RWPE1 (cell line): ENCODE results near the gene ZNF195.
"Not testable (repeated sequence)": the region's sequence is repeated elsewhere in the genome, so short reads cannot be mapped to it uniquely, and the experiment has no call there.

ENCODE experiments used
- CTCF ChIA-PET: fragments of 350-600 bp; sonication (Branson Sonifier 250); formaldehyde crosslinking; extraction: SDS; loops from one replicate; lab custom pipeline; 2021; lab: Yijun Ruan, JAX
- POLR2A ChIA-PET: fragments of 400-600 bp; formaldehyde crosslinking; extraction: SDS; loops from one replicate; lab custom pipeline; 2020; ENCODE audit warnings: antibody characterized with exemption; ENCODE audit not compliant: low non-redundant PET; lab: Yijun Ruan, JAX
- DNase-seq: peaks from one replicate; pipeline ENCODE4 v3.0.0; 2012; ENCODE audit warnings: low spot score
- H3K27ac ChIP-seq: fragments of 450-650 bp; 2 replicates; pipeline ENCODE4 v1.5.1; 2017
- TF ChIP-seq, protein P1 (sequence below): fragments of 450-650 bp; conservative IDR thresholded peaks from 2 replicates; pipeline ENCODE4 v1.5.1; 2017; ENCODE audit warnings: low read depth, mild to moderate bottlenecking

Gene ZNF195

DNA sequence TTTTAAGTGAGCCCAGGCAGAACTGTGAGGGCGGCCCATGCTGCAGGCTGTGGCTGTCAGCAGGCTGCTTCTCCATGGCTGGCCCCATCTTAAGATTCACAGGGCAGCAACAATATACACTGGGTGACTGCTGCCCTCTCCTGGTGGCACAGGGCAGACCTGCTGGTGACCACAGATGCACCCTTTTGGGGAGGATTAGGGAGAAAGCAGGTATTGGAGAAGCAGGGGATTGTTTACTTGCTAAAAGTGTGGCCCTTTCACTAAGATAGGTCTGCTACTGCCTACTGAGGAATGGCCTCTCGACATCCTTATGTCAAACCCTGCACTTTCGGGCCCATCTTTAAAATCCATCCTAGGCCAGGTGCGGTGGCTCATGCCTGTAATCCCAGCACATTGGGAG lies 38.1 kb upstream of the ZNF195 start:
- POLR2A ChIA-PET, DNase-seq, H3K27ac ChIP-seq, CTCF ChIA-PET: not testable (repeated sequence)
- TF ChIP-seq, protein P1, sequence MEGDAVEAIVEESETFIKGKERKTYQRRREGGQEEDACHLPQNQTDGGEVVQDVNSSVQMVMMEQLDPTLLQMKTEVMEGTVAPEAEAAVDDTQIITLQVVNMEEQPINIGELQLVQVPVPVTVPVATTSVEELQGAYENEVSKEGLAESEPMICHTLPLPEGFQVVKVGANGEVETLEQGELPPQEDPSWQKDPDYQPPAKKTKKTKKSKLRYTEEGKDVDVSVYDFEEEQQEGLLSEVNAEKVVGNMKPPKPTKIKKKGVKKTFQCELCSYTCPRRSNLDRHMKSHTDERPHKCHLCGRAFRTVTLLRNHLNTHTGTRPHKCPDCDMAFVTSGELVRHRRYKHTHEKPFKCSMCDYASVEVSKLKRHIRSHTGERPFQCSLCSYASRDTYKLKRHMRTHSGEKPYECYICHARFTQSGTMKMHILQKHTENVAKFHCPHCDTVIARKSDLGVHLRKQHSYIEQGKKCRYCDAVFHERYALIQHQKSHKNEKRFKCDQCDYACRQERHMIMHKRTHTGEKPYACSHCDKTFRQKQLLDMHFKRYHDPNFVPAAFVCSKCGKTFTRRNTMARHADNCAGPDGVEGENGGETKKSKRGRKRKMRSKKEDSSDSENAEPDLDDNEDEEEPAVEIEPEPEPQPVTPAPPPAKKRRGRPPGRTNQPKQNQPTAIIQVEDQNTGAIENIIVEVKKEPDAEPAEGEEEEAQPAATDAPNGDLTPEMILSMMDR, result peak; percentile 52

DNA sequence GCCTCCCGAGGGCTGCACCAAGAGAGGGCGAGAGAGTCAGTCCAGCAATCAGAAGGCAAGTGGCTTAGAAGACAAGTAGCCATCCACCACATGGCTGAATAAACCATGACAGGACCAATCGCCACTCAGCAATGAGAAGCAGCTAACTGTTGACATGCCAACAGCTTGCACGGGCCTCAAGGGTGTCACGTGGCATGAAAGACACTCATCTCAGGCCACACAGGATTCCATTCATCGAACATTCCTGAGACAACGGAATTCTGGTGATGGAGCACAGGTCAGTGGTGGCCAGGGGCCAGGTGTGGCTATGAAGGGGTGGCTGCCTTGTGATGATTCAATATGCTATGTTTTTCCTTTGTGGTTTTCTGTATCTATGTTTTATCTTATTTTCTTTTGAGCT lies 36.4 kb upstream of the ZNF195 start:
- H3K27ac ChIP-seq, CTCF ChIA-PET, POLR2A ChIA-PET, DNase-seq: not testable (repeated sequence)

DNA sequence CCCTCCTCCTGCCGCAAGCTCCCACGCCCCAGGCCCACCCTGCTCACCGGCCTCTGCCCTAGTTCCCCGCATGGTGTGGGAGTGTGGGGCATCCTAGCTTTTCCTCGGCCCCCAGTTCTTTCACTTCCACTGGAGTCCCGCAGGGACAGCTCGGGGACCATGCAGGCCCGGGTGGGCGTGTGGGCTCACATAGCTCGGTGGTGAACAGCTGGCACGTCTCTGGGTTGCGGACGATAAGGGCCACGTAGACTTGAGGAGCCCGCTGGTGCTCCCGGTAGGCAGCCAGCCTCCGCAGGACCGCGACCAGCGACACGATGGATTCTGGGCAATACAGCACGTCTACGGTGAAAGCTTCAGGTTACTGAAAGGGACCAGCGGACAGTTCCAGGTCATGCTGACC lies 34.7 kb upstream of the ZNF195 start:
- DNase-seq, POLR2A ChIA-PET: not testable (repeated sequence)
- CTCF ChIA-PET, result interaction anchor here (0.7 kb wide), 1 partner anchor 200 kb away, joined by 4 read pairs; no protein-coding TSS in a partner anchor

DNA sequence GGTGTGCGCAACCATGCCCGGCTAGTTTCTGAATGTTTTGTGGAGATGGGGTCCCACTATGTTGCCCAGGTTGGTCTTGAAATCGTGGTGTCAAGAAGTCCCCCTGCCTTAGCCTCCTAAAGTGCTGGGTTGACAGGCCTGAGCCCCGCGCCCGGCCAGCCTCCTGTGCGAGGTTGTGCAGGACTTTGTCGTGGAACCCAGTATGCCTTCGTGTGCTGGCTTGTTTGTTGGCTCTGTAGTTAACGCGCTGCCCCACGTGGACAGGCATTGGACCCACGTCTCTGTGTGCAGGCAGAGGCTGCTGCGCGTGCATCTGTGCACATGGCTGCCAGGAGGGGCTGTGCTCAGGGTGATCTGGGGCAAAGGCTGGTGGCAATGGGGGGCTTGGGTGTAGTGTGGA lies 33.9 kb upstream of the ZNF195 start:
- TF ChIP-seq, protein P1, result no peak
- no peak for DNase-seq
- POLR2A ChIA-PET, result no interaction called here
- CTCF ChIA-PET, result interaction anchor here (0.7 kb wide), 1 partner anchor 199 kb away, joined by 4 read pairs; no protein-coding TSS in a partner anchor
- no peak overlapping the region for H3K27ac ChIP-seq

More for the DNA sequence above, 34.7 kb upstream of the ZNF195 start:
- not testable (repeated sequence) for H3K27ac ChIP-seq

DNA sequence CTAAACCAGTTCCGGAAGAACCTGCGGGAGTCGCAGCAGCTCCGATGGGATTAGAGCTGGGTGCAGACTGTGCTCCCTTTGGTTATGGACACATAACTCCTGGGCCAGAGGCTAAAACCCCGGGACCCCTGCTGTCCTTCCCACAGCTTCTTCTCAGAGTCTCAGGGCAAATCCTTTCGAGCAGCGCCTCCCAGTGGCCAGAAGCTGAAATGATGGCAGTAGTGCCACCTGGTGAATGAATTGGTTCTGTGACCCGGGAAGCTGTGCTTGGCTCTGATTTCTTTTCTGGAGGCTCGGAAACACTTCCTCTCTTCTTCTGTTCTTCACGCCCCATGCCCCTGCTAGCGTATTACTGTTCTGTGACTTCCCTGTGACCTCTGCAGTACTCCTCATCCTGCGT lies 29.8 kb upstream of the ZNF195 start:
- H3K27ac ChIP-seq, POLR2A ChIA-PET: not testable (repeated sequence)
- peak; percentile 42 for DNase-seq
- TF ChIP-seq, protein P1, result peak; percentile 67
- CTCF ChIA-PET, result interaction anchor here (0.5 to 1.2 kb wide), 11 partner anchors 23 to 1008 kb away, joined by 3 to 10 read pairs (median 3); partner anchors contain the start of gene TSSC4

DNA sequence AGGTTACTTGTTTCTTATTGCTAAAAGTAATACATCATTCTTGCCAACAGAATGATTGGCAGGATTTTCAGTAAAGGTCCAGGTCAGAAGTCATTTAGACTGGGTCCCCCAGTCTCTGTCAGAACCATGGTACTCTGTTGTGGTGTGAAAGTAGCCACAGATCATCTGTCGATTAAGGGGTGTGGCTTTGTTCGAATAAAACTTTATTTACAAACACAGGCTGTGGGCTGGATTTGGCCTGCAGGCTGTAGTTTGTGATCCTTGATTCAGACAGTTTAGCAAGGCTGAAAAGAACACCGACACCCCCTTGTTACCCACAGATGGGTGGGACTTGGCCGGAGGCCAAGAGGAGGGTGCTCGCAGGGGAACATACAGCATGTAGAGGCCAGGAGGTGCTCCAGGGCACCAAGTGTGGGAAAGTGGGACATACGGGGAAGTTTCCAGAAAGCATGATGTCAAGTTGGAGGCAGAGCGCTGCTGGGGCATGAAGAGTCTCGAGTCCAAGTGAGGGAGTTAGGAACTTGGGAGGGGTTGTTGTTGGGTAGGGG lies 29.2 kb upstream of the ZNF195 start:
- H3K27ac ChIP-seq, POLR2A ChIA-PET, DNase-seq: not testable (repeated sequence)
- CTCF ChIA-PET, result interaction anchor here (0.5 to 1.2 kb wide), 9 partner anchors 23 to 1008 kb away, joined by 3 to 10 read pairs (median 3); partner anchors contain the start of gene TSSC4

DNA sequence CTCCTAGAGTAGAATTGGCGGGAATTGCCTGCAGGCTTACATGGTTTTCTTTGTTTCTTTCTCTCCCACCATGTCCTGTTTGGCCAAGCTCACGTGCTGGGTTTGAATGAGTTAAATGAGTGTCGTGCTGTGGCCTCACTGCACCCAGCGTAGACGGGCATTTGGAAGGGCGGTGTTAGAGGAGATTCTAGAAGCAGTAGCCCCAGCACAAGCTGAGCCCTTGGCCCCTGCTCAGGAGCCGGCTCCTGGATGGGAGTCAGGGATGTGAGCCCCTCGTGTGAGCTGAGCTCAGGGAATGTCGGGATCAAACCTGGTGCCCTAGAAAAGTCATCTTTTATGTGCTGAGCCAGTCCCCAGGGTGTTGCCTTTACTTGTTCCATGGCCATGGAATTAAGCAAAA lies 28.0 kb upstream of the ZNF195 start:
- DNase-seq, CTCF ChIA-PET, POLR2A ChIA-PET, H3K27ac ChIP-seq: not testable (repeated sequence)

DNA sequence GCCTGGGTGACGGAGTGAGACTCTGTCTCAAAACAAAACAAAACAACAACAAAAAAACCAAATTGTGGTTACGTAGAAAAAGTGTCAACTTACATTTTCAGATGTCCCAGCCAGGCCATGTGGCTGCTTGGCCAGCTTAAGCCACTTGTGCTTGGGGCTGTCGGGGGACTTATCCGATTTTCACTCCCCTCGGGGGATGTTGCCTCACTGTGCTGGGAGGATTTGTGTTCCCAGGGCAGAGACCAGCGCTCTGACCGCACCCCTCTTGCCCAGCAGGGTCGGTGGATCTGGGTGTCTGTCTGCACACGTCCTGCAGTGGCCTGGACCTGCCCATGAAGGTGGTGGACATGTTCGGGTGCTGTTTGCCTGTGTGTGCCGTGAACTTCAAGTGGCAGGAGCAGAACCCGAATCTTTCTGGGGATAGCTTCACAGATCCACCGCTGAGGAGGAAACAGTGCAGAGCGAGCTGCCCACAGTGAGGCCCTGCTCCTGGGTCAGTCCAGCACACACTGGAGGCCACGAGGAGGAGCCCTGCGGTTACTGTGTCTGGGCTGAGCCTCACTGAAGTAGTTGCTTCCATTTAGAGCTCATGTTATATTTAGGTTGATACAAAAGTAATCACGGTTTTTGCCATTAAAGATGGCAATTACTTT lies 27.4 kb upstream of the ZNF195 start:
- DNase-seq, H3K27ac ChIP-seq, POLR2A ChIA-PET: not testable (repeated sequence)
- CTCF ChIA-PET, result interaction anchor here (0.7 kb wide), 1 partner anchor 283 kb away, joined by 3 read pairs; no protein-coding TSS in a partner anchor

DNA sequence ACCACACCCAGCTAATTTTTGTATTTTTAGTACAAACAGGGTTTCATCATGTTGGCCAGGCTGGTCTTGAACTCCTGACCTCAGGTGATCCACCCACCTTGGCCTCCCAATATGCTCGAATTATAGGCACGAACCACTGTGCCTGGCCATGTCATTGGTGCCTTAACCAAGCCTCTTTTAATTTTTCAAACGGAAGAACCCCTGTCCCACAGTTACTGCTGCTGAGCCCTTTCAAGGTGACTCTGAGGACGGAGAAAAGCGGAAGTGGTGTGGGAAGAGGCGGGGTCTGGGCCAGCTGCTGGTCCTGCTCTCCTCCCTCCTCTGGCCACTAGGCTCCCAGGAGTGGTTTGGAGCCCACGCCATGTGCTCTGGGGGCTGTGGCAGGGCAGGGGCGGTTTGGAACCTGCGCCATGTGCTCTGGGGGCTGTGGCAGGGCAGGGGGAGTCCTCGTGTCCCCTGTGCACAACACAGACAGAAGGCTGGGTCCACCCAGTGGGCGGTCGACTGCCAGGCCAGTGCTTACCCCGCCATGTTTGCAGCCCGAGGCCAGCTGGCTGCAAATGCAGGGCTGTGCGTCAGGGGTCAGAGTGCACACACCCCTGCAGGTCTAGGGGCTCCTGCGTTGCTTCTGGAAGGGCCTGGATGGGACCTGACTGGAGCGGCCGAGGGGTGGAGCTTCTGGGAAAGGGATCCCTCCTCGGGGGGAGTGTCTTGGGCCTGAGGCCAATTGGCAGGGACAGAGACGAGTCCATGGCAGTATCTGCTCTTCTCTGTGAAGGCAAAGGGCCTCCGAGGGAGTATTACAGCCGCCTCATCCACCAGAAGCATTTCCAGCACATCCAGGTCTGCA lies 25.4 kb upstream of the ZNF195 start:
- POLR2A ChIA-PET, H3K27ac ChIP-seq, CTCF ChIA-PET, DNase-seq: not testable (repeated sequence)

DNA sequence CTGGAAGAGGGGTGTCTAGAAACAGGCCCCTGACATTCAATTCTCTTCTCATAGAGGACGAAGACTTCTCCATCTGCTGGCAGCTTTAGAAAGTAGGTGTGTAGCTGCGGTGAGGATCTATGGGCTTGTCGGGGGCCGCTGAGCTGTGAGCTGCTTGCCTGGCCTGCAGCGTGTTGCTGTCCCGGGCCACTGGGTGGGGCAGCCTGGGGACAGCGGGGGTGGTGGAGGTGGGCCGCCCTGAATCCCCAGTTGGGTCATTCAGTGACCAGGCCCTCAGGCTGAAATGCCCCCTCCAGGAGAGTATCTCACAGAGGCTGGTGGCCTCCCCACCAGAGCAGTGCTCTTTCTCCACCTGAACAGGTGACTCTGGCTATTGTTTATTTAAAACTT lies 23.9 kb upstream of the ZNF195 start:
- CTCF ChIA-PET, DNase-seq, H3K27ac ChIP-seq, POLR2A ChIA-PET: not testable (repeated sequence)

DNA sequence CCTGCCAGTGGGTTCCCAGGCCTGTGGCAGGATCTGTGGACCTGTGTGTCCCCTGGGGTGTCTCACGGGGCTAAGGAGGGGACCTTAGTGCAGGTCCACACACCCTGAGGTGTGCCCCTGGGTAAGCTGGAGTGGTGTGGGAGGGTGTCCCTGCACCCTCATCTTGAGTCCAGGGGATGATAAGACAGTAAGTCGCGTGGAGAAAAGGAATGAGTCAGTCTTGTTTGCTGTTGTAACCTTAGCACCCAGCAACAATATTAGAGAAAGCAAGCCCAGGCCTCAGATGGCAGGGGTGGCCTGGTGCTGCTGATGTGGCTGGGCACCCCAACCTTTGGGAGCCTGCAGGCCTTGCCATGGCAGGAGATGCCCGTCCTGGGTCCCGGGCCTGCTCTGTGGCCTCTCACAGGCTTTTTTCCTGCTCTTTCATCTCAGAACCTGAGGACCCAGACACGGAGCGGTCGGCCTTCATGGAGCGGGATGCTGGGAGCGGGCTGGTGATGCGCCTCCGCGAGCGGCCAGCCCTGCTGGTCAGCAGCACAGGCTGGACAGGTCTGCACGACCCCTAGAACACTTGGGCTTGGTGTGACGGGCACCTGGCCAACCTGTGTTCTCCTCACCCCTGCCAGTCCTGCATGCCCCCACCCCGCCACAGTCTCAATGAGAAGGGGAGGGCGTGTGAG lies 23.4 kb upstream of the ZNF195 start:
- CTCF ChIA-PET, DNase-seq, H3K27ac ChIP-seq, POLR2A ChIA-PET: not testable (repeated sequence)

DNA sequence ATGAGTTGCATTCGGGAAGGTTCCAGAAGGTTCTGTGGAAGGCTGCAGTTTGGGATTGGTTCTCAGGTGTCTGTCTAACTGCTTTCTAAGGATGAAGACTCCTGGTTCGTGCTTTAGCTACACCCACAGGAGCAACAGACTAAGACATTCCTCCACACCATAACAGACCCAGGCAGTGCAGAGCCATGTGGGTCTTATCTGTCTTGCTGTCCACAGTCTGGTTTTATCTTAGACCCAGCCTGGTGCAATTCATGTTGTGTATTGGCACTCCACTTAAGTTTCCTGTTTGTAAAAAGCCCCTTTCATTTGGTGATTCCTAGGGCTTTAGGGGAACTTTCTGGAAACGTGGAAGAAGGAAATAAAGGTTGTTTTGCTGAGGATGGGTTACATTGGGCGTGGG lies 22.1 kb upstream of the ZNF195 start:
- H3K27ac ChIP-seq, POLR2A ChIA-PET, DNase-seq, CTCF ChIA-PET: not testable (repeated sequence)

DNA sequence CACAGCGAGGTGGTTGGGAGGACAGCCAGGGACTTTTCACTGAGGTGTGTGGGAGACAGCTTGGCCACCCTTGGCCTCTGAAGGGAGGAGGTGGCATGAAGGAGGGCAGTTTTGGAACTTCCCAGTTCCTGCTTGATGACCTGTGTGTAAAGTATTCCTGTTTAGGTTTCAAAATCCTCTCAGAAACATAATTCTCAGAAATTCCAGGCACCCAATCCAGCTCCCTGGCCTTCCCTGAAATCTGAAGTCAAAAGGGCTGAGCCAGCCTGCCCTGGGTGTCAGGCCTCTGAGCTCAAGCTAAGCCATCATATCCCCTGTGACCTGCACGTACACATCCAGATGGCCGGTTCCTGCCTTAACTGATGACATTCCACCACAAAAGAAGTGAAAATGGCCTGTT lies 19.6 kb upstream of the ZNF195 start:
- DNase-seq, POLR2A ChIA-PET, CTCF ChIA-PET, H3K27ac ChIP-seq: not testable (repeated sequence)
